K562 (cell line): ENCODE measurements around the gene ATXN7. TPM values are rescaled to one million over a fixed set of nuclear protein-coding genes. Genes with fewer than 3 reads are reported as not detected.

Experiments
- ATAC-seq: fragments of 200-7000 bp; cut with Tn5 transposase; 3 replicates; pipeline ENCODE4 v1.9.1; 2020; ENCODE audit warnings: moderate library complexity
- BruUV-seq: library from RNA; stranded (reverse); fragments of 400-500 nt; replicated peaks from 2 replicates; lab custom pipeline; 2021; lab: Mats Ljungman, UMichigan
- CTCF ChIA-PET: fragments of 300-600 bp; formaldehyde crosslinking; extraction: SDS; loops from one replicate; lab custom pipeline; 2021; ENCODE audit warnings: low intra/inter-chr PET ratio; lab: Yijun Ruan, JAX
- POLR2A ChIA-PET: fragments of 300-600, 350-650 bp; sonication (Branson Sonifier 250); formaldehyde crosslinking; extraction: SDS; loops from one replicate; lab custom pipeline; 2021; ENCODE audit warnings: antibody characterized with exemption, inconsistent platforms; lab: Yijun Ruan, JAX
- DNase-seq, 4 experiments: peaks; one replicate each; pipeline versions ENCODE4 v3.0.0 to v3.0.0-alpha.2; 2011 to 2018; ENCODE audit warnings: low spot score in 3 of 4, mixed read lengths in 3 of 4; ENCODE audit errors: extremely low read depth in 1 of 4
- FAIRE-seq: peaks from 2 replicates; lab custom pipeline; 2011; peaks lifted over from hg19 to GRCh38; lab: Jason Lieb, UNC
- H2AFZ ChIP-seq: 2 replicates; pipeline ENCODE4 v1.6.0; 2011; ENCODE audit warnings: low read depth, low read length, control low read depth, inconsistent platforms
- H3K27ac ChIP-seq: fragments of 200-600 bp; 3 replicates; pipeline ENCODE4 v1.8.0; 2011; ENCODE audit warnings: low read depth, mild to moderate bottlenecking, control low read depth, inconsistent platforms, low read length, moderate library complexity, mixed read lengths; ENCODE audit errors: extremely low read depth
- H3K27me3 ChIP-seq, 2 experiments: fragments of 300-600 bp in 1 of 2; 2 replicates in 1 of 2; 3 replicates in 1 of 2; pipeline versions ENCODE4 v1.6.0 to v1.8.0; 2011; ENCODE audit warnings: inconsistent platforms in 2 of 2, low read length in 2 of 2, mild to moderate bottlenecking in 1 of 2, mixed read lengths in 1 of 2, moderate library complexity in 1 of 2; ENCODE audit not compliant: control insufficient read depth in 2 of 2, insufficient read depth in 2 of 2
- H3K36me3 ChIP-seq: fragments of 300-600 bp; 3 replicates; pipeline ENCODE4 v1.8.0; 2011; ENCODE audit warnings: mild to moderate bottlenecking, low read length, inconsistent platforms; ENCODE audit not compliant: control insufficient read depth, insufficient read depth
- H3K4me1 ChIP-seq, 2 experiments: fragments of 200-600 bp in 1 of 2; replicated peaks in 1 of 2; 2 replicates in 1 of 2; 3 replicates in 1 of 2; pipeline versions ENCODE4 v1.5.1 to v1.8.0; 2011; ENCODE audit warnings: inconsistent platforms in 2 of 2, low read length in 2 of 2, mild to moderate bottlenecking in 1 of 2, mixed read lengths in 1 of 2, moderate library complexity in 1 of 2; ENCODE audit not compliant: control insufficient read depth in 2 of 2, insufficient read depth in 2 of 2
- H3K4me2 ChIP-seq: 2 replicates; pipeline ENCODE4 v1.6.1; 2011; ENCODE audit warnings: low read length, control low read depth, inconsistent platforms, mixed read lengths; ENCODE audit not compliant: insufficient read depth
- H3K4me3 ChIP-seq: fragments of 200-600 bp; sonication (generic), shearing (Covaris generic); 2 replicates; pipeline ENCODE4 v1.5.1; 2016; ENCODE audit warnings: control low read depth, inconsistent platforms
- H3K79me2 ChIP-seq: fragments of 200-600 bp; 3 replicates; pipeline ENCODE4 v1.8.0; 2011; ENCODE audit warnings: low read length, inconsistent platforms; ENCODE audit not compliant: control insufficient read depth, insufficient read depth
- H3K9ac ChIP-seq, 2 experiments: 2 replicates each; pipeline versions ENCODE4 v1.6.0 to v1.6.1; 2011; ENCODE audit warnings: low read depth in 2 of 2, low read length in 2 of 2, control low read depth in 1 of 2, inconsistent platforms in 1 of 2, mild to moderate bottlenecking in 1 of 2, mixed read lengths in 1 of 2; ENCODE audit not compliant: insufficient read depth in 1 of 2
- H3K9me1 ChIP-seq: one replicate; pipeline ENCODE4 v1.6.0; 2011; ENCODE audit warnings: inconsistent platforms, mild to moderate bottlenecking, low read length, moderate library complexity; ENCODE audit not compliant: control insufficient read depth, insufficient read depth
- H3K9me3 ChIP-seq: replicated peaks from 2 replicates; pipeline ENCODE4 v1.5.1; 2011; ENCODE audit warnings: low read depth, low read length, inconsistent platforms; ENCODE audit not compliant: control insufficient read depth, insufficient read depth
- H4K20me1 ChIP-seq: replicated peaks from 2 replicates; pipeline ENCODE4 v1.6.1; 2011; ENCODE audit warnings: low read length, inconsistent platforms, mixed read lengths; ENCODE audit not compliant: control insufficient read depth, insufficient read depth
- NRF1 ChIP-seq, 2 experiments: fragments of 450-650 bp; IDR thresholded peaks in 1 of 2; conservative IDR thresholded peaks in 1 of 2; 2 replicates each; pipeline ENCODE4 v1.6.1; 2014; ENCODE audit warnings: mild to moderate bottlenecking in 2 of 2
- WGBS: fragments of 100-300 bp; shearing (Covaris generic); methylation state at CpG from one replicate; pipeline ENCODE4 v1.1.6; 2016; ENCODE audit warnings: low coverage, mixed read lengths; ENCODE audit not compliant: insufficient coverage; ENCODE audit errors: missing lambda C conversion rate; 5-methylcytosine and 5-hydroxymethylcytosine counted together
- in situ Hi-C: fragments of 300-500 bp; cut with MboI; formaldehyde crosslinking; loops from 4 replicates; pipeline ENCODE4 v1.15.0; 2018; ENCODE audit warnings: inconsistent platforms, mixed read lengths
- intact Hi-C: fragments of 100-400 bp; cut with micrococcal nuclease; formaldehyde crosslinking; loops from 2 replicates; pipeline ENCODE4 v1.14.2; 2022
- polyA plus RNA-seq, 8 experiments: library from polyadenylated mRNA; depleted of rRNA in 4 of 8; stranded (reverse) in 5 of 8; unstranded in 3 of 8; fragments of >200 nt; fragmentation: Nextera tagmentation in 2 of 8; fragmentation: Illumina TruSeq in 1 of 8; extraction: Ambion mirVana in 2 of 8; extraction: Trizol in 1 of 8; gene quantifications; 2 replicates each; pipeline versions ENCODE4 v1.2.1 to v1.2.3, GENCODE V29; 2011 to 2014; ENCODE audit warnings: inconsistent platforms in 1 of 8, missing spikeins in 1 of 8
- total RNA-seq, 7 experiments: library from RNA; depleted of rRNA in 6 of 7; stranded (reverse); fragments of >200 nt in 6 of 7; fragmentation: Illumina TruSeq in 2 of 7; extraction: Trizol in 2 of 7; gene quantifications; 2 replicates each; pipeline versions ENCODE4 v1.2.1 to v1.2.3, GENCODE V29; 2011 to 2021; ENCODE audit warnings: low replicate concordance in 1 of 7
- TF ChIP-seq, protein P1 (sequence below), 3 experiments: fragments of 200-800 bp in 1 of 3; fragments of 250-450 bp in 1 of 3; fragments of 450-650 bp in 1 of 3; sonication (Bioruptor Pico) in 1 of 3; sonication (Bioruptor generic) in 1 of 3; formaldehyde crosslinking in 1 of 3; IDR thresholded peaks; 2 replicates each; pipeline versions ENCODE4 v1.6.1 to v1.8.0; 2016 to 2022; ENCODE audit warnings: mild to moderate bottlenecking in 2 of 3, missing genetic modification characterization in 2 of 3, missing compliant biosample characterization in 1 of 3, moderate library complexity in 1 of 3

Gene ATXN7
- total and polyA plus RNA-seq, 9 of the 15 experiments (the other 6 are each of a cell fraction or from before 2014, with no cell fraction given): 0.41 to 9.2 (median 6.7) TPM

DNA sequence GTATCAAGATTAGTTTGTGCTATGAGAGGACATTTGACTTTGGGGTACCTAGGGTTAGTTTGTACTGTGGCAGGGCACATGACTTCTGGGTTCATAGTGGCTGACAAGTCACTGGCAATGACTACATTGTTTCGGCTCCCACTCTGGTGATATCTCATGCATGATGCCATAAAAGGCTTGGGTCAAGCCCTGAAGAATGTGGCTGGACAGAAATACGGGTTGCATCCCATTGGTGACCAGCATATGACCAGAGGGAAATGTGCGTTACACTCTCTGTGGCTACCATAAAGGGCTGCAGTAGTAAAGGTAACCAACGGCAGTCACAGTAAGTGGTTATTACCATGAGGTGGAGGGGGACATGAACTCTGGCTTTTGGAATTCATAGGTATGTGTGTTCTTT is 18.5 kb upstream of the ATXN7 start:
- intact Hi-C loops: loop anchor here (10.0 kb wide), 1 partner anchor 170 kb away; no protein-coding TSS in a partner anchor
- no peaks in the 10 kb centered on the region for H3K9me3 ChIP-seq
- TF ChIP-seq NRF1 (conservative IDR thresholded peaks at IDR 0.05 in 1 of 2, IDR thresholded peaks at IDR 0.05 in 1 of 2): no peak
- TF ChIP-seq, protein P1, sequence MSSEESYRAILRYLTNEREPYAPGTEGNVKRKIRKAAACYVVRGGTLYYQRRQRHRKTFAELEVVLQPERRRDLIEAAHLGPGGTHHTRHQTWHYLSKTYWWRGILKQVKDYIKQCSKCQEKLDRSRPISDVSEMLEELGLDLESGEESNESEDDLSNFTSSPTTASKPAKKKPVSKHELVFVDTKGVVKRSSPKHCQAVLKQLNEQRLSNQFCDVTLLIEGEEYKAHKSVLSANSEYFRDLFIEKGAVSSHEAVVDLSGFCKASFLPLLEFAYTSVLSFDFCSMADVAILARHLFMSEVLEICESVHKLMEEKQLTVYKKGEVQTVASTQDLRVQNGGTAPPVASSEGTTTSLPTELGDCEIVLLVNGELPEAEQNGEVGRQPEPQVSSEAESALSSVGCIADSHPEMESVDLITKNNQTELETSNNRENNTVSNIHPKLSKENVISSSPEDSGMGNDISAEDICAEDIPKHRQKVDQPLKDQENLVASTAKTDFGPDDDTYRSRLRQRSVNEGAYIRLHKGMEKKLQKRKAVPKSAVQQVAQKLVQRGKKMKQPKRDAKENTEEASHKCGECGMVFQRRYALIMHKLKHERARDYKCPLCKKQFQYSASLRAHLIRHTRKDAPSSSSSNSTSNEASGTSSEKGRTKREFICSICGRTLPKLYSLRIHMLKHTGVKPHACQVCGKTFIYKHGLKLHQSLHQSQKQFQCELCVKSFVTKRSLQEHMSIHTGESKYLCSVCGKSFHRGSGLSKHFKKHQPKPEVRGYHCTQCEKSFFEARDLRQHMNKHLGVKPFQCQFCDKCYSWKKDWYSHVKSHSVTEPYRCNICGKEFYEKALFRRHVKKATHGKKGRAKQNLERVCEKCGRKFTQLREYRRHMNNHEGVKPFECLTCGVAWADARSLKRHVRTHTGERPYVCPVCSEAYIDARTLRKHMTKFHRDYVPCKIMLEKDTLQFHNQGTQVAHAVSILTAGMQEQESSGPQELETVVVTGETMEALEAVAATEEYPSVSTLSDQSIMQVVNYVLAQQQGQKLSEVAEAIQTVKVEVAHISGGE (CRISPR knock-in tag; IDR thresholded peaks at IDR 0.05): peak in 1 of 3 experiments; percentile 53; a peak in 2 of 6 replicates
- WGBS: 90% methylated on average over 4 of the region's 4 CpGs
- POLR2A ChIA-PET: no interaction called here
- H3K9ac ChIP-seq: no peak overlapping the region
- no peak overlapping the region for H3K4me3 ChIP-seq
- no TSS peak for BruUV-seq
- no peaks in the 10 kb centered on the region for H3K4me1 ChIP-seq
- ATAC-seq (no peak), DNase-seq (no peak), FAIRE-seq (no peak)
- CTCF ChIA-PET: no interaction called here
- no peak overlapping the region for H3K4me2 ChIP-seq
- H4K20me1 ChIP-seq: no peaks in the 10 kb centered on the region
- no peak overlapping the region for H3K27ac ChIP-seq
- peaks cover 19% of the 10 kb centered on the region; the same call in 2 of the 3 replicates for H3K79me2 ChIP-seq
- H2AFZ ChIP-seq: no peak overlapping the region
- H3K9me1 ChIP-seq: no peaks in the 10 kb centered on the region
- peaks cover 2% of the 10 kb centered on the region; the same call in 1 of the 3 replicates for H3K36me3 ChIP-seq
- H3K27me3 ChIP-seq: no peaks in the 10 kb centered on the region
- in situ Hi-C loops: no loop called here
